ENCODE measurements around the gene ZCCHC24. TPM values are rescaled to one million over a fixed set of nuclear protein-coding genes. Genes with fewer than 3 reads are reported as not detected.
A peak's percentile ranks its signal among the peaks of the same experiment; 100 is the strongest.

The ZCCHC24 gene
- total and polyA plus RNA-seq, 2 donors (not counting 1 experiment from before 2014, with no cell fraction given), result 33.2 to 44.4 TPM

DNA sequence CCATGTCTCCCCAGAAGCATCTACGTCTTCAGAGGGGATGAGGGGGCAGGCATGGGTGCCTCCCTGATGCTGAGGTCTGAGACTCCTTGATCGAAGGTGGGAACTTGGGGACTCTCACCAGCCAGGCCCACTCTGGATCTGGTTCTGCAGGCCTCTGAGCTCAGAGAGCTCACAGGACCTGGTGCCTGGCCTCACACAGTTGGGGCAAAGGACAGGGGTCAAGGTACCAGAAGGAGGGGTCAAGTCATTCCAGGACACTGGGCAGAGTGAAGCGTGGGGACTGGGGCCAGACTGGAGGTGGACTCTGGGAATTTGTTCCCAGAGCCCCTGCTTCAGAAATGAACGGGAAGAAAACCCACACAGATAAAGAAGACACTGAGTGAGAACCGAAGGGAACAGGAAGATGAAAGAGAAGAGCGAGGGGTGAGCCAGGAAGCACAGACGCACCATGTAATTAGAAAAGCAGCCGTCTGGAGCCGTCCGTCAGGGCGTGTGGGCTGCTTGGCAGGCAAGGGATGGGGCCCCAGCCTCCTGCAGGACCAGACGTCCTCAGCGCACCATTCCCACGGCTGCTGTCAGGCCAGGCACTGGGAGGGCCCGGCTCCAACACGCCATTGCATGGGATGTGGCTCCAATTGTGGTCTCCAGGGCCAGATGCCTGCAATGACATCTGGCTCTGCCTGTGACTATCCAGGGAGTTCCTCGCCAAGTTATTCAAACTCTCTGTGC, 47.7 kb downstream of the ZCCHC24 start:
- DNase-seq (ENCODE audit: low read depth in 2 of 2), result peak; percentile 68 to 73
- TF ChIP-seq EZH2 (IDR thresholded peaks at IDR 0.05; ENCODE audit: low read length, missing control alignments), result no peak
- TF ChIP-seq, protein P1, sequence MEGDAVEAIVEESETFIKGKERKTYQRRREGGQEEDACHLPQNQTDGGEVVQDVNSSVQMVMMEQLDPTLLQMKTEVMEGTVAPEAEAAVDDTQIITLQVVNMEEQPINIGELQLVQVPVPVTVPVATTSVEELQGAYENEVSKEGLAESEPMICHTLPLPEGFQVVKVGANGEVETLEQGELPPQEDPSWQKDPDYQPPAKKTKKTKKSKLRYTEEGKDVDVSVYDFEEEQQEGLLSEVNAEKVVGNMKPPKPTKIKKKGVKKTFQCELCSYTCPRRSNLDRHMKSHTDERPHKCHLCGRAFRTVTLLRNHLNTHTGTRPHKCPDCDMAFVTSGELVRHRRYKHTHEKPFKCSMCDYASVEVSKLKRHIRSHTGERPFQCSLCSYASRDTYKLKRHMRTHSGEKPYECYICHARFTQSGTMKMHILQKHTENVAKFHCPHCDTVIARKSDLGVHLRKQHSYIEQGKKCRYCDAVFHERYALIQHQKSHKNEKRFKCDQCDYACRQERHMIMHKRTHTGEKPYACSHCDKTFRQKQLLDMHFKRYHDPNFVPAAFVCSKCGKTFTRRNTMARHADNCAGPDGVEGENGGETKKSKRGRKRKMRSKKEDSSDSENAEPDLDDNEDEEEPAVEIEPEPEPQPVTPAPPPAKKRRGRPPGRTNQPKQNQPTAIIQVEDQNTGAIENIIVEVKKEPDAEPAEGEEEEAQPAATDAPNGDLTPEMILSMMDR (conservative IDR thresholded peaks at IDR 0.05 in 1 of 2, IDR thresholded peaks at IDR 0.05 in 1 of 2; ENCODE audit: low read depth in 1 of 2, low read length in 2 of 2), result no peak
- Histone ChIP-seq H3K9me3 (ENCODE audit: control insufficient read depth, insufficient read depth, low read depth, low read length) (no peaks in the 10 kb centered on the region), H3K79me2 (ENCODE audit: control insufficient read depth, insufficient read depth, low read length) (peaks cover 17% of the 10 kb centered on the region), H3K36me3 (ENCODE audit: control insufficient read depth, insufficient read depth, low read length) (peaks cover 1% of the 10 kb centered on the region), H3K9ac (ENCODE audit: insufficient read depth, low read length) (no peak overlapping the region), H2AFZ (ENCODE audit: low read length) (no peak overlapping the region), H3K4me2 (ENCODE audit: extremely low read depth, insufficient read depth, low read length) (no peak overlapping the region), H4K20me1 (ENCODE audit: control insufficient read depth, extremely low read depth, insufficient read depth, low read length) (no peaks in the 10 kb centered on the region), H3K4me1 (ENCODE audit: control insufficient read depth, extremely low read depth, insufficient read depth, low read length) (peaks cover 47% of the 10 kb centered on the region), H3K27ac (ENCODE audit: insufficient read depth, low read length) (peak overlapping the region; percentile 95), H3K27me3 (ENCODE audit: control insufficient read depth, insufficient read depth, low read length) (no peaks in the 10 kb centered on the region), H3K4me3 (replicated peaks in 1 of 4; ENCODE audit: control extremely low read depth in 1 of 4, insufficient read depth in 1 of 4, low read depth in 3 of 4, low read length in 4 of 4) (no peak overlapping the region)

GRCh38 chr10:79397051-79397450, 48.4 kb downstream of the ZCCHC24 start:
- H3K27ac ChIP-seq (ENCODE audit: insufficient read depth, low read length), result peak overlapping the region; percentile 26
- H3K27me3 ChIP-seq (ENCODE audit: control insufficient read depth, insufficient read depth, low read length), result no peaks in the 10 kb centered on the region
- peaks cover 2% of the 10 kb centered on the region for H3K36me3 ChIP-seq (ENCODE audit: control insufficient read depth, insufficient read depth, low read length)
- no peak overlapping the region for H2AFZ ChIP-seq (ENCODE audit: low read length)
- DNase-seq (ENCODE audit: low read depth in 2 of 2), result no peak
- no peaks in the 10 kb centered on the region for H3K9me3 ChIP-seq (ENCODE audit: control insufficient read depth, insufficient read depth, low read depth, low read length)
- no peaks in the 10 kb centered on the region for H4K20me1 ChIP-seq (ENCODE audit: control insufficient read depth, extremely low read depth, insufficient read depth, low read length)
- TF ChIP-seq, protein P1 (conservative IDR thresholded peaks at IDR 0.05 in 1 of 2, IDR thresholded peaks at IDR 0.05 in 1 of 2; ENCODE audit: low read depth in 1 of 2, low read length in 2 of 2), result no peak
- TF ChIP-seq EZH2 (IDR thresholded peaks at IDR 0.05; ENCODE audit: low read length, missing control alignments), result no peak
- no peak overlapping the region for H3K4me3 ChIP-seq (replicated peaks in 1 of 4; ENCODE audit: control extremely low read depth in 1 of 4, insufficient read depth in 1 of 4, low read depth in 3 of 4, low read length in 4 of 4)
- peaks cover 13% of the 10 kb centered on the region for H3K79me2 ChIP-seq (ENCODE audit: control insufficient read depth, insufficient read depth, low read length)
- H3K4me2 ChIP-seq (ENCODE audit: extremely low read depth, insufficient read depth, low read length), result no peak overlapping the region
- no peak overlapping the region for H3K9ac ChIP-seq (ENCODE audit: insufficient read depth, low read length)
- H3K4me1 ChIP-seq (ENCODE audit: control insufficient read depth, extremely low read depth, insufficient read depth, low read length), result peaks cover 41% of the 10 kb centered on the region

- Histone ChIP-seq H3K79me2 (ENCODE audit: control insufficient read depth, insufficient read depth, low read length) (peaks cover 11% of the 10 kb centered on the region), H3K9ac (ENCODE audit: insufficient read depth, low read length) (no peak overlapping the region), H3K27ac (ENCODE audit: insufficient read depth, low read length) (no peak overlapping the region), H3K4me3 (replicated peaks in 1 of 4; ENCODE audit: control extremely low read depth in 1 of 4, insufficient read depth in 1 of 4, low read depth in 3 of 4, low read length in 4 of 4) (no peak overlapping the region), H3K4me1 (ENCODE audit: control insufficient read depth, extremely low read depth, insufficient read depth, low read length) (peaks cover 37% of the 10 kb centered on the region), H3K36me3 (ENCODE audit: control insufficient read depth, insufficient read depth, low read length) (peaks cover 6% of the 10 kb centered on the region), H3K9me3 (ENCODE audit: control insufficient read depth, insufficient read depth, low read depth, low read length) (no peaks in the 10 kb centered on the region), H4K20me1 (ENCODE audit: control insufficient read depth, extremely low read depth, insufficient read depth, low read length) (no peaks in the 10 kb centered on the region), H3K27me3 (ENCODE audit: control insufficient read depth, insufficient read depth, low read length) (no peaks in the 10 kb centered on the region), H2AFZ (ENCODE audit: low read length) (no peak overlapping the region), H3K4me2 (ENCODE audit: extremely low read depth, insufficient read depth, low read length) (no peak overlapping the region)
- TF ChIP-seq, protein P1 (conservative IDR thresholded peaks at IDR 0.05 in 1 of 2, IDR thresholded peaks at IDR 0.05 in 1 of 2; ENCODE audit: low read depth in 1 of 2, low read length in 2 of 2), result no peak
- no peak for TF ChIP-seq EZH2 (IDR thresholded peaks at IDR 0.05; ENCODE audit: low read length, missing control alignments)
- peak in 1 of 2 donors; percentile 56 for DNase-seq (ENCODE audit: low read depth in 2 of 2)
Measured at GRCh38 chr10:79396520-79396919, 48.9 kb downstream of the ZCCHC24 start.

Measured in fibroblast of lung (primary cell).